Measurements from ENCODE around the gene PEX5L. TPM values are rescaled to one million over a fixed set of nuclear protein-coding genes. Genes with fewer than 3 reads are reported as not detected.
"Not testable (repeated sequence)": the region's sequence is repeated elsewhere in the genome, so short reads cannot be mapped to it uniquely, and the experiment has no call there.

The PEX5L gene
- total RNA-seq, 2 donors from 2014 or later: 0.07 to 0.90 TPM

- Histone ChIP-seq H3K27me3 (no peaks in the 10 kb centered on the region), H3K4me1 (no peaks in the 10 kb centered on the region), H3K9me3 (no peaks in the 10 kb centered on the region), H3K4me3 (no peak overlapping the region), H3K36me3 (peaks cover 10% of the 10 kb centered on the region), H3K27ac (no peak overlapping the region)
- TF ChIP-seq CTCF (IDR thresholded peaks at IDR 0.05): no peak
- DNase-seq (ENCODE audit: low spot score): no peak
These were observed 247.7 kb downstream of the PEX5L start for GRCh38 chr3:179788996-179789395.

GRCh38 chr3:179782841-179783240 is 253.9 kb downstream of the PEX5L start:
- DNase-seq (ENCODE audit: low spot score); H3K27ac ChIP-seq; H3K4me1 ChIP-seq; H3K27me3 ChIP-seq; H3K9me3 ChIP-seq; H3K4me3 ChIP-seq: not testable (repeated sequence)
- H3K36me3 ChIP-seq: peaks cover 19% of the 10 kb centered on the region

GRCh38 chr3:179775416-179776122 is 261.2 kb downstream of the PEX5L start:
- Histone ChIP-seq H3K27me3 (no peaks in the 10 kb centered on the region), H3K27ac (no peak overlapping the region), H3K4me3 (no peak overlapping the region), H3K9me3 (no peaks in the 10 kb centered on the region), H3K36me3 (peaks cover 18% of the 10 kb centered on the region), H3K4me1 (no peaks in the 10 kb centered on the region)
- no peak for DNase-seq (ENCODE audit: low spot score)
- no peak for TF ChIP-seq CTCF (IDR thresholded peaks at IDR 0.05)

GRCh38 chr3:179772297-179772696 is 264.4 kb downstream of the PEX5L start:
- no peak overlapping the region for H3K4me3 ChIP-seq
- no peak for DNase-seq (ENCODE audit: low spot score)
- peaks cover 27% of the 10 kb centered on the region for H3K36me3 ChIP-seq

GRCh38 chr3:179771797-179772196 is 264.9 kb downstream of the PEX5L start:
- no peak overlapping the region for H3K4me3 ChIP-seq
- peaks cover 32% of the 10 kb centered on the region for H3K36me3 ChIP-seq
- TF ChIP-seq CTCF (IDR thresholded peaks at IDR 0.05): no peak
- peaks cover 0 to under 1% of the 10 kb centered on the region in 2 donors for H3K4me1 ChIP-seq
- no peak for DNase-seq (ENCODE audit: low spot score)
- H3K9me3 ChIP-seq: no peaks in the 10 kb centered on the region
- no peak overlapping the region for H3K27ac ChIP-seq
- H3K27me3 ChIP-seq: no peaks in the 10 kb centered on the region

More at GRCh38 chr3:179772297-179772696, 264.4 kb downstream of the PEX5L start:
- Histone ChIP-seq H3K27ac (no peak overlapping the region), H3K27me3 (no peaks in the 10 kb centered on the region), H3K4me1 (no peaks in the 10 kb centered on the region), H3K9me3 (no peaks in the 10 kb centered on the region)
- no peak for TF ChIP-seq CTCF (IDR thresholded peaks at IDR 0.05)

GRCh38 chr3:179769411-179770247 is 267.1 kb downstream of the PEX5L start:
- Histone ChIP-seq H3K36me3 (peaks cover 53% of the 10 kb centered on the region), H3K27me3 (no peaks in the 10 kb centered on the region), H3K4me1 (peaks cover 0 to 8% of the 10 kb centered on the region in 2 donors), H3K27ac (no peak overlapping the region), H3K4me3 (no peak overlapping the region), H3K9me3 (no peaks in the 10 kb centered on the region)
- no peak for DNase-seq (ENCODE audit: low spot score)
- no peak for TF ChIP-seq CTCF (IDR thresholded peaks at IDR 0.05)
